Transverse colon (tissue), 4 donors: Measurements from ENCODE around the gene MPPED1. TPM values are rescaled to one million over a fixed set of nuclear protein-coding genes. Genes with fewer than 3 reads are reported as not detected.

Experiments
- DNase-seq: peaks from one replicate; pipeline ENCODE4 v3.0.0-alpha.2; 2019
- H3K27ac ChIP-seq, 4 donors: fragments of 200-600 bp; sonication (generic); 2 replicates each; pipeline ENCODE4 v1.5.1; 2016 to 2018; ENCODE audit warnings: inconsistent platforms in 4 of 4
- H3K27me3 ChIP-seq: fragments of 200-600 bp; sonication (generic); 2 replicates; pipeline ENCODE4 v1.5.1; 2017; ENCODE audit warnings: inconsistent platforms
- H3K36me3 ChIP-seq, 4 donors: fragments of 200-600 bp; sonication (generic); 2 replicates each; pipeline ENCODE4 v1.5.1; 2017 to 2019; ENCODE audit warnings: inconsistent platforms in 4 of 4
- H3K4me1 ChIP-seq, 4 donors: fragments of 200-600 bp; sonication (generic); 2 replicates each; pipeline ENCODE4 v1.5.1; 2017 to 2020; ENCODE audit warnings: inconsistent platforms in 4 of 4
- H3K4me3 ChIP-seq, 4 donors: fragments of 200-600 bp; sonication (generic); 1 replicate in 1 of 4; 2 replicates in 3 of 4; pipeline versions ENCODE4 v1.5.1 to v1.6.1; 2017 to 2019; ENCODE audit warnings: inconsistent platforms in 4 of 4
- H3K9me3 ChIP-seq, 2 donors: fragments of 200-600 bp; sonication (generic); 2 replicates each; pipeline ENCODE4 v1.5.1; 2017 to 2019; ENCODE audit warnings: inconsistent platforms in 2 of 2
- CTCF ChIP-seq, 5 experiments: fragments of 200-600 bp in 3 of 5; fragments of 450-650 bp in 2 of 5; sonication (generic) in 3 of 5; IDR thresholded peaks; 1 replicate in 2 of 5; 2 replicates in 3 of 5; pipeline ENCODE4 v1.5.1; 2016 to 2017; ENCODE audit warnings: antibody characterized with exemption in 5 of 5, inconsistent platforms in 3 of 5, mild to moderate bottlenecking in 2 of 5, moderate library complexity in 1 of 5
- EP300 ChIP-seq: sonication (generic); formaldehyde crosslinking; IDR thresholded peaks from one replicate; pipeline ENCODE4 v1.6.1; 2017; ENCODE audit warnings: antibody characterized with exemption, low read depth
- POLR2A ChIP-seq: fragments of 450-650 bp; IDR thresholded peaks from one replicate; pipeline ENCODE4 v1.6.1; 2016; ENCODE audit warnings: antibody characterized with exemption, mild to moderate bottlenecking, moderate library complexity
- POLR2AphosphoS5 ChIP-seq, 3 donors: sonication (generic); formaldehyde crosslinking; IDR thresholded peaks; one replicate each; pipeline ENCODE4 v1.6.1; 2016; ENCODE audit warnings: antibody characterized with exemption in 3 of 3
- WGBS, 2 donors: methylation state at CpG; one replicate each; pipeline ENCODE4 v1.1.5; 2018; ENCODE audit warnings: low coverage in 1 of 2; 5-methylcytosine and 5-hydroxymethylcytosine counted together
- in situ Hi-C, 4 donors: fragments of 200-750 bp; cut with MboI; loops; one replicate each; pipeline versions ENCODE4 v1.15.0 to v1.15.1; 2017; ENCODE audit warnings: low sequenced_read_pairs in 3 of 4, low pct_ligation_motif_present in 1 of 4, low pct_unique_long_range_greater_than_20kb in 1 of 4
- intact Hi-C: fragments of 100-400 bp; cut with DNase I; formaldehyde crosslinking; loops from one replicate; pipeline ENCODE4 v1.15.1; 2023; ENCODE audit warnings: low total_unique reads
- total RNA-seq, 4 donors: library from RNA; depleted of rRNA; stranded (reverse); fragments of >200 nt; gene quantifications; one replicate each; pipeline ENCODE4 v1.1.0, GENCODE V29; 2016

MPPED1 gene
- total RNA-seq, 4 donors from 2014 or later, result not detected

- no peak for TF ChIP-seq POLR2A
- TF ChIP-seq CTCF (IDR thresholded peaks at IDR 0.05), result no peak
- WGBS, 2 donors, result 76% methylated on average over 8 of the region's 9 CpGs; no CpG with 5 or more reads in 1 of the 2 donors
- in situ Hi-C loops, result no loop called here
- no peaks in the 10 kb centered on the region for H3K36me3 ChIP-seq
- H3K27me3 ChIP-seq, result no peaks in the 10 kb centered on the region
- H3K27ac ChIP-seq, result no peak overlapping the region
- no peaks in the 10 kb centered on the region for H3K9me3 ChIP-seq
- no peak for DNase-seq
- intact Hi-C loops, result no loop called here
- H3K4me1 ChIP-seq, result no peaks in the 10 kb centered on the region
- H3K4me3 ChIP-seq, result no peak overlapping the region
Observed at GRCh38 chr22:43510281-43511070, 98.7 kb downstream of the MPPED1 start.

GRCh38 chr22:43511276-43511910 lies 99.6 kb downstream of the MPPED1 start:
- no peaks in the 10 kb centered on the region for H3K4me1 ChIP-seq
- H3K27me3 ChIP-seq, result no peaks in the 10 kb centered on the region
- TF ChIP-seq CTCF (IDR thresholded peaks at IDR 0.05), result no peak
- no peak for TF ChIP-seq POLR2A
- no peak for TF ChIP-seq POLR2AphosphoS5 (IDR thresholded peaks at IDR 0.05)
- no peak for TF ChIP-seq EP300
- 79% methylated on average over 16 of the region's 16 CpGs; no CpG with 5 or more reads in 1 of the 2 donors for WGBS, 2 donors
- no peak overlapping the region for H3K27ac ChIP-seq
- intact Hi-C loops (no loop called here), in situ Hi-C loops (no loop called here)
- H3K4me3 ChIP-seq, result no peak overlapping the region
- no peak for DNase-seq
- H3K9me3 ChIP-seq, result no peaks in the 10 kb centered on the region
- H3K36me3 ChIP-seq, result no peaks in the 10 kb centered on the region

GRCh38 chr22:43512279-43512678 lies 100.5 kb downstream of the MPPED1 start:
- no peaks in the 10 kb centered on the region for H3K36me3 ChIP-seq
- no peak for DNase-seq
- H3K27me3 ChIP-seq, result no peaks in the 10 kb centered on the region
- H3K4me3 ChIP-seq, result no peak overlapping the region
- no peaks in the 10 kb centered on the region for H3K4me1 ChIP-seq
- H3K9me3 ChIP-seq, result no peaks in the 10 kb centered on the region
- 70% methylated on average over 8 of the region's 8 CpGs; no CpG with 5 or more reads in 1 of the 2 donors for WGBS, 2 donors
- no peak for TF ChIP-seq CTCF (IDR thresholded peaks at IDR 0.05)
- TF ChIP-seq EP300, result no peak
- no peak for TF ChIP-seq POLR2AphosphoS5 (IDR thresholded peaks at IDR 0.05)
- TF ChIP-seq POLR2A, result no peak
- intact Hi-C loops, result no loop called here
- no peak overlapping the region for H3K27ac ChIP-seq
- in situ Hi-C loops, result no loop called here

- no peak for TF ChIP-seq EP300
- TF ChIP-seq CTCF (IDR thresholded peaks at IDR 0.05), result no peak
- no peak for TF ChIP-seq POLR2A
- no peak for TF ChIP-seq POLR2AphosphoS5 (IDR thresholded peaks at IDR 0.05)
- in situ Hi-C loops, result no loop called here
- Histone ChIP-seq H3K4me1 (no peaks in the 10 kb centered on the region), H3K27me3 (no peaks in the 10 kb centered on the region), H3K36me3 (no peaks in the 10 kb centered on the region), H3K4me3 (no peak overlapping the region), H3K9me3 (no peaks in the 10 kb centered on the region), H3K27ac (no peak overlapping the region)
- intact Hi-C loops, result no loop called here
- DNase-seq, result no peak
- WGBS, 2 donors, result 85 to 93% methylated on average over 3 to 29 of the region's 31 CpGs
Observed at GRCh38 chr22:43514476-43515157, 102.8 kb downstream of the MPPED1 start.
